ENCODE results near the gene CCT5.
A peak's percentile ranks its signal among the peaks of the same experiment; 100 is the strongest.
"Not testable (repeated sequence)": the region's sequence is repeated elsewhere in the genome, so short reads cannot be mapped to it uniquely, and the experiment has no call there.

The CCT5 gene

GRCh38 chr5:10306806-10307205 is 56.7 kb downstream of the CCT5 start:
- peaks cover 50% of the 10 kb centered on the region for H3K4me1 Mint-ChIP-seq
- peak overlapping the region; percentile 89 to 94 (median 90) for H3K4me3 Mint-ChIP-seq
- no peak for TF ChIP-seq CTCF (IDR thresholded peaks at IDR 0.05; ENCODE audit: unreplicated experiment in 3 of 3)
- H3K9me3 Mint-ChIP-seq: no peaks in the 10 kb centered on the region
- H3K27me3 Mint-ChIP-seq (ENCODE audit: low read depth): no peaks in the 10 kb centered on the region
- peaks cover 14% of the 10 kb centered on the region for H3K36me3 Mint-ChIP-seq (ENCODE audit: low read depth)
- H3K27ac Mint-ChIP-seq: peak overlapping the region; percentile 95 to 97 (median 97)

DNA sequence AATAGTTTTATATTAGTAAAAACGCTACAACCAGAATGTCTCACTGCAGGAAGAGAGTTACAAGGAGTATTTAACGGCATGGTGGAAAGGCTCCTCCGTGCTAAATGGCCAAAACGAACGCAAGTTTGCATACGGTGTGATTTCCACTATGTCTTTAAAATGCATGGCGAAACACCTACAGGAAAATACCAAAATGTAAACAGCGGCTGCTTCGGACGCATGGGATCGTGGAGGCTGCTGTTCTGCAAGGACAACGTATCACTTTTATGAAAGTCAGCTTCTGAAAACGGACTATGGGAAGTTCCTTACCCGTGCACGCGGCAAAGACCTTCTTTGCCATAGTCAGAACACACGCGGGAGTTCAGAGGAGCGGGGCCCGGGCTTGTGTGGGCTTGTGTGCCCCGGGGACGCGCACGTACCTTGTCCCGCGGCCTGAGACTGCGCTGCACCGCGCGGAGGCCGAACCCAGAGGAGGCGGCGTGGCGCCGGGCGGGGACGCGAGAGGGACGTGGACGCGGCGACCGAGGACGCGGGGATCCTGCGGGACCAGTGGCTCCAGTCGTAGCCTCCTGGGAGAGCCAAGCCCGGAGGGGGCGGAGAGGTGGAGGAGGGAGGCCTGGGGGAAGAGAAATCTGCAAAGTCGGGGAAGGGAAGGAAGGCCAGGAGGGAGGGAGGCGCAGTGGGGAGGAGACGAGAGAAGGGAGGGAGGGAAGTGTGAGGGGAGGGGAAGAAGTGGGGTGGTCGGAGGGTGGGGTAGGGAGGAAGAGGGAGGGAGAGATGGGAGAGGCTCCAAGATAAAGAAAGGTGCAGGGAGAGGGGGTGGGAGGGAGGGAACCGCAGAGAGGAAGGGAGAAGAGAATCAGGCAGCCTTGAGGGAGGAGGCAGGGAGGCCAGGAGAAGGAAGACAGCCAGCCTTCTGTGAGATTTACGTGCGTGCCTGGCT is 57.4 kb downstream of the CCT5 start, which contains the start of gene CMBL:
Gene CMBL (minus strand): TSS at position 697 of the 943 bp plus-strand sequence. CDS start 17,140 bp downstream, outside the sequence.
- Mint-ChIP-seq H3K36me3 (ENCODE audit: low read depth) (peaks cover 14% of the 10 kb centered on the region), H3K9me3 (no peaks in the 10 kb centered on the region), H3K4me3 (peak within 1 kb of the TSS; percentile 89 to 94 (median 90)), H3K27ac (peak within 1 kb of the TSS; percentile 95 to 97 (median 97)), H3K4me1 (peaks cover 56% of the 10 kb centered on the region), H3K27me3 (ENCODE audit: low read depth) (no peaks in the 10 kb centered on the region)
- no peak for TF ChIP-seq CTCF (IDR thresholded peaks at IDR 0.05; ENCODE audit: unreplicated experiment in 3 of 3)

DNA sequence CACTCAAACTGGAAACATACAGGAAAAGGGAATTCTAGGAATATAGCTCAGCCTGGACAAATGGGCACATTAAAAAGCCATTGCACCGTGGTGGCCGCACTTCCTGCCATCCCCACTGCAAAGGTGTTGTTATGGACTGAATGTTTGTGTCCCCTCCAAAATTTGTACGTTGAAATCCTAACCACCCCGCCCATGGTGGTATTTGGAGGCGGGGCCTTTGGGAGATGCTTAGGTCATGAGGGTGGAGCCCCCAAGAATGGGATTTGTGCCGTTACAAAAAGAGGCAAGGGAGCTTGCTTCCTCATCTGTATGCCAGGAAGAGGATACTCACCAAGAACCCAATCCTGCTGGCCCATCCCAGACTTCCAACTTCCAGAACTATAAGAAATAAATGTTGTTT is 58.8 kb downstream of the CCT5 start:
- H3K4me3 Mint-ChIP-seq: peak overlapping the region; percentile 73 to 87 (median 84)
- H3K4me1 Mint-ChIP-seq: peaks cover 48% of the 10 kb centered on the region
- H3K9me3 Mint-ChIP-seq: no peaks in the 10 kb centered on the region
- H3K27ac Mint-ChIP-seq: peak overlapping the region; percentile 89 to 95 (median 94)
- no peaks in the 10 kb centered on the region for H3K27me3 Mint-ChIP-seq (ENCODE audit: low read depth)
- TF ChIP-seq CTCF (IDR thresholded peaks at IDR 0.05; ENCODE audit: unreplicated experiment in 3 of 3): no peak
- peaks cover 5% of the 10 kb centered on the region for H3K36me3 Mint-ChIP-seq (ENCODE audit: low read depth)

GRCh38 chr5:10310066-10310779 is 60.1 kb downstream of the CCT5 start:
- H3K4me1 Mint-ChIP-seq: peaks cover 54% of the 10 kb centered on the region
- H3K27ac Mint-ChIP-seq: peak overlapping the region; percentile 89 to 95 (median 94)
- peak overlapping the region in 2 of 3 experiments; percentile 23 to 46 for H3K4me3 Mint-ChIP-seq
- H3K27me3 Mint-ChIP-seq (ENCODE audit: low read depth): no peaks in the 10 kb centered on the region
- TF ChIP-seq CTCF (IDR thresholded peaks at IDR 0.05; ENCODE audit: unreplicated experiment in 3 of 3): no peak
- peaks cover 5% of the 10 kb centered on the region for H3K36me3 Mint-ChIP-seq (ENCODE audit: low read depth)
- H3K9me3 Mint-ChIP-seq: no peaks in the 10 kb centered on the region

DNA sequence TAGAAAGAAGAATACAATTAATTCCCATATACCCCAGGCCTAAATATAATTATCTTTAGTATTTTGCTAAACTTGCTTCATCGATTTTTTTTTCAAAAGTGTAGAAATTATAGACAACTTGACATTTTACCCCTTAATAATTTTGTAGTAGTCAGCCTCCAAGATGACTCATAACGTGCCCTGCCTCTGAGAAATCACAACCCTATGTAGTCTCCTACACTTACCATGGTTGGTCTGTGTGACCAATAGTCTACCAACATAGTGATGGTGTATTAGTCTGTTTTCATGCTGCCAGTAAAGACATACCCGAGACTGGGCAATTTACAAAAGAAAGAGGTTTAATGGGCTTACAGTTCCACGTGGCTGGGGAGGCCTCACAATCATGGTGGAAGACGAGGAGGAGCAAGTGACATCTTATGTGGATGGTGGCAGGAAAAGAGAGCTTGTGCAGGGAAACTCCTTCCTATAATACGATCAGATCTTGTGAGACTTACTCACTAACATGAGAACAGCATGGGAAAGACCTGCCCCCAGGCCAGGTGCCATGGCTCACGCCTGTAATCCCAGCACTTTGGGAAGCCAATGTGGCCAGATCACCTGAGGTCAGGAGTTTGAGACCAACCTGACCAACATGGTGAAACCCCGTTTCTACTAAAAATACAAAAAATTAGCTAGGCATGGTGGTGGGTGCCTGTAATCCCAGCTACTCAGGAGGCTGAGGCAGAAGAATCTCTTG is 60.9 kb downstream of the CCT5 start:
- H3K9me3 Mint-ChIP-seq; H3K36me3 Mint-ChIP-seq (ENCODE audit: low read depth); H3K27me3 Mint-ChIP-seq (ENCODE audit: low read depth): not testable (repeated sequence)
- H3K27ac Mint-ChIP-seq: peak overlapping the region; percentile 89 to 95 (median 94)
- H3K4me1 Mint-ChIP-seq: peaks cover 53% of the 10 kb centered on the region
- peak overlapping the region in 1 of 3 experiments; percentile 1 for H3K4me3 Mint-ChIP-seq
